ENCODE results near the gene OR3A2.
"Not testable (repeated sequence)": the region's sequence is repeated elsewhere in the genome, so short reads cannot be mapped to it uniquely, and the experiment has no call there.

The OR3A2 gene

DNA sequence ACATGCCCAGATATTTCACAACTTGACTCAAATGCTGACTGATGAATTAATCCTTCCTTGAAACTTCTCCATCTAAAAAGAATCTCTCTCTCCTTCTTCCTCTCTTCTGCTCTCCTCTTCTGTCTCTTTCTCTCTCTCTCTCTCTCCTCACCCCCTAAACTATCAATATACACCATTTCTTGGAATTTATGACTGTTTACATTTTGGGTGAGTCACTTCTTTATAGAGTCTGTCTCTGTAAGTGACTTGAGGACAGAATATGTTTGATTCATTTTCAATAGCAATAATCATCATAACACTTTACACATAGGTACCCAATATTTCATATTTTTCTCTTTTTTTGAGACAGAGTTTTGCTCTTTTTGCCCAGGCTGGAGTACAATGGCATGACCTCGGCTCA, 103.2 kb downstream of the OR3A2 start:
- DNase-seq: no peak

DNA sequence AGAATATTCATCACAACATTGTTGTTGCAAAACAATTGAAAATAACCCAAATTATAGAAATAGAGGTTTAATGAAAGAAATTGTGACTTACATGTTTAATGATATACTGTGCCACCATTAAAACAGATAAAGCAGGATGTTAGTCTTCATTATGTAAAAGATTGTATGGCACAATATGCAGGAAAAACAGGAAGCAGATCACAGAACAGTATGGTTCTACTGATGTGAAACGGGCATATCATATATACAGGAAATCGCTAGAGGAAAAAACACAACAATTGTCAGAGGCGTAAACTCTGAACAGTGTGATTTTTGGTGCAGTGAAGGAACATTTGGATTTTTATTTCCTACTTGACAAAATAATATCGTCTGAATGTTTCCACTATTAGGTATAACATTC, 110.0 kb downstream of the OR3A2 start:
- no peak for DNase-seq

DNA sequence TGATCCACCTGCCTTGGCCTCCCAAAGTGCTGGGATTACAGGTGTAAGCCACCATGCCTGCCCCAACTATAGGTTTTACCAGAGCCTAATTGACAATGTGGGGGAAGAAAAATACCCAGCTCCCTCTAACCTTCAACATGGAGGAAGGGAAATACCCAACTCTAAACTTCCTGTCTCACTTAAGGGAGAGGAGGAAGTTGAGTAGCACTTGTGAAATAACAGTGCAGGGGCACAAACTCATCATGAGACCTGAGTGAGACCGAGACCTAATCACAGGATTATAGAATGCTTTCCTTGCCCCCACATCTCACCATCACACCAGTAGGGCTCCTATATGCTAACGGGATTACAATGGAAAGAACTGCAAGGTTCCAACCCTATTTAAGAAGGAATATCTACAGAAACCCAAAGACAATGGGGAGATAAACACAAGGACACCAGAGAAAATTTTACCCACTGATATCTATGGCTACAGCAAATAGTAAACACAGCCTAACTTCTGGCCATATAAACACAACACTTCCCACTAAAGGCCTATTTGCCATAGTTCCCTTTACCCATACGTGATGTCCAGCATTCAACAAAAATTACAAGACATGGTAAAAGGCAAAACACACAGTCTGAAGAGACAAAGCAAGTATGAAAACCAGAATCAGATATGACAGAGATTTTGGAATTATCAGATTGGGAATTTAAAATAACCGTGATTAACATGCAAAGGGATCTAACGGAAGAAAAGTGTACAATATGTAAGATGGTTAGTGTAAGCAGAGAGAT, 114.8 kb downstream of the OR3A2 start:
- DNase-seq: no peak

DNA sequence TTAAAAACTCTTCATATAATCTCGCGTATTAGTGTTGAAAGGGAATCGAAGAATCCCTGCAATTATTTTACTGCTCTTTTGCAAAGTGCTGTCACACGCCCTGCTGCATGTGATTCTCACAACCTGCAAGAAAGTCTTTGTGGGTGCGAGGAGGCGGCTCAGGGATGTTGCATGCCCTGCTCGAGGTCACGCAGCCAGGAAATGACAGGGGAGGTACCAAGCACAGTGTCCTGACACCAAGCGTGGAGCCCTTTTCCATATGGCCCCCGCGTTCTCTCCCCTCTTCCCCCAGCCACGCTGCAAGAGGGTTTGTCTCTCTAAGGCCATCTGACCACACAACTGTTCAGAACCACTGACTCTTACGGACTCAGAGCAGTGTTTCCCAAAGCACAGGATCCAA, 125.5 kb downstream of the OR3A2 start:
- DNase-seq: no peak

DNA sequence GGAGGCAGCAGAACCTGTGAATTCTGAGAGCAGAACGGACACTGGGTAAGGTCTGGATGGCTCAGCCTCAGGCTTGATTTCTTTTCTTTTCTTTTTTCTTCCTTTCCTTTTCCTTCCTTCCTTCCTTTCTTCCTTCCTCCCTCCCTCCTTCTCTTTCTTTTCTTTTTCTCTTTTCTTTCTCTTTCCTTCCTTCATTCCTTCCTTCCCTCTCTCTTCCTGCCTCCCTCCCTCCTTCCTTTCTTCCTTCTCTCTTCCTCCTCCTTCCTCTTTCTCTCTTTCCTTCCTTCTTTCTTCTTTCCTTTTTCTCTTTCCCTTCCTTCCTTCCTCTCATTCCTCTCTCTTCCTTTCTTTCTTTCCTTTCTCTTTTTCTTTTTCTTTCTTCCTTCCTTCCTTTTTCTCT, 125.9 kb downstream of the OR3A2 start:
- no peak for DNase-seq

DNA sequence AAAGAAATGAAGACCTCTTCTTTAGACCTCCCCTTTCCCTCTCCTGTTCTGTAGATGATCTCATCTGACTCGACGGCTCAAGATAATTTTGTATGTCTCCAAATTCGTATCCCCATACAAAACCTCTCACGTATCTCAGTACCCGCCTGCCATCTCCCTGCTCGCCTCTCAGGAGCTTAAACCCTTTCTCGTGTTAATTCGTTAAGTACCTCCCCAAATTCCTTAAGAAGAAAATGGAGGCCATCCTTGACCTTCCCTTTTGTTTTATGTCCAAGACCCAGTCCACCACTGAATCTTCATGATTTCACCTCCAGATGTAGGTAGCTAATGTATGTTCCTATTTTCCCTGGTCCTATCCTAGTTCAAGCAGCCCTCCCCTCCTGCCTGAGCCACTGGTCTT, 129.5 kb downstream of the OR3A2 start:
- DNase-seq: no peak

DNA sequence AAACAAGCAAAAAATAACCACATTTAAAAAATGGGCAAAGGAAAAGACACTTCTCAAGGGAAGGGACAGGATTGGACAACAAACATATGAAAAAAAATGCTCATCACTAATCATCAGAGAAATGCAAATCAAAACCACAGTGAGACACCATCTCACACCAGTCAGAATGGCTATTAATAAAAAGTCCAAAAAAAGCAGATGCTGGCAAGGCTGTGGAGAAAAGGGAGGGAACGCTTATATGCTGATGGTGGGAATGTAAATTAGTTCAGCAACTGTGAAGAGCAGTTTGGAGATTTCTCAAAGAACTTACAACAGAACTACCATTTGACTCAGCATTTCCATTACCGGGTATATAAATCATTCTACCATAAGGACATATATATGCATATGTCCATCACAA, 137.1 kb downstream of the OR3A2 start:
- not testable (repeated sequence) for DNase-seq

DNA sequence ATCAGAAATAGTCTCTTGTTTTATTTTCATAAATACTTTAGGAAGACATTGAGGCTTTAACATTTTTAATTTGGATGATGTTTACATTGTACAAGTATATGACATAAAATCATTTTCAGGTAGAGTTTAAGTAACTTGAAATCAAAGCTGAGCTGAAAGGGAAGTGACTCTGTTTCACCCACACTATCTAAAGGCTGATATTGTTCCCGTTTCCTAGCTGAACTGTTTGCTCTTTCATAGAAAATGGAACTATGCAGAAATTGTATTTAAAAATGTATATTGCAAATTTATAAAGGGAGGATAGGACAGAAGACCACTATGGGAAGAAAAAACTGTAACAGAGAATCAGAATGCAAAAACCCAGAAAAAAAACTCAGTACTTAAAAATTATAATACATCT, 141.3 kb downstream of the OR3A2 start:
- DNase-seq: not testable (repeated sequence)

DNA sequence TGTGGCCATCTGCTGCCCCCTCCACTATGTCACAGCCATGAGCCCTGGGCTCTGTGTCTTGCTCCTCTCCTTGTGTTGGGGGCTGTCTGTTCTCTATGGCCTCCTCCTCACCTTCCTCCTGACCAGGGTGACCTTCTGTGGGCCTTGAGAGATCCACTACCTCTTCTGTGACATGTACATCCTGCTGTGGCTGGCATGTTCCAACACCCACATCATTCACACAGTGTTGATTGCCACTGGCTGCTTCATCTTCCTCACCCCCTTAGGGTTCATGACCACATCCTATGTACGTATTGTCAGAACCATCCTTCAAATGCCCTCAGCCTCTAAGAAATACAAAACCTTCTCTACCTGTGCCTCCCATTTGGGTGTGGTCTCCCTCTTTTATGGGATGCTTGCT, 145.1 kb downstream of the OR3A2 start:
- not testable (repeated sequence) for DNase-seq

DNA sequence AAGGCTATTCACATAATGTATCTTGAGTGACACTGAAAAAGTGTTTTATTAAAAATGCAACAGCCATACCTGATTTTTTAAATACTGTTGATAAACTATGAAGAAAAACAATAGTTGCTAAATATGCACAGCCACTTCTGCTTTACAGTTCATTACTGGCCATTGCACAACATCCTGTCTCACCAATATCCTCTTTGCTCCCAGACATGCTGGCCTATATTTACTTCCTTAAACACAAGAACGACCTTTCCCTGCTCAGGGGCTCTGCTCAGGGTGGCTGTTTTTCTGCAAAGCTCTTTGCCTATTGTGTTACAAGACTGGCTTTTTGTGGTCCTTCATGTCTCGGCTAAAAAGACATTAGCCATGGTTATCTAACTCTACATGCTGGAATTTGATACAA, 147.4 kb downstream of the OR3A2 start:
- not testable (repeated sequence) for DNase-seq

DNA sequence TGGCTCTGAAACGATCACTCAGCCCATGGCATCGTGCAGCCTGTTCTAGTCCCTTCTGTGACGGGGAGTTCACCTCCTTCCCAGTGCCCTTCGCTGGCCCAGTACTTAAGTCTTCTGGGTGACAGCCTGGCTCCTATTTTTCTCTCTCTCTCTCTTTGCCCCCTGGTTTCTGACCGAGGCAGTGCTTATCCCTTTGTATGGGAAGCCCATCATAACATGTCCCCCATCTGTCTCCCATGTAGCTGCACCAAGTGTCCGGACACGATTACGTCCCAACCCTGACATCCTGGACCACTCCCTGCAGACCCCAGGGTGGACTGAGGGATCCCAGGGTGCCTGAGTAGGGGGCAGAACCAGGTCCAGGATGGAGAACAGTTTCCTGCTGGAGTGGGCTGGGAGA, 153.8 kb downstream of the OR3A2 start:
- DNase-seq: not testable (repeated sequence)
